ENCODE results near the gene GNS. TPM values are rescaled to one million over a fixed set of nuclear protein-coding genes. Genes with fewer than 3 reads are reported as not detected.

The GNS gene
- total and polyA plus RNA-seq, 2 of the 13 experiments (the other 11 are each of a cell fraction or from before 2014, with no cell fraction given), result 49.8 to 51.0 TPM

DNA sequence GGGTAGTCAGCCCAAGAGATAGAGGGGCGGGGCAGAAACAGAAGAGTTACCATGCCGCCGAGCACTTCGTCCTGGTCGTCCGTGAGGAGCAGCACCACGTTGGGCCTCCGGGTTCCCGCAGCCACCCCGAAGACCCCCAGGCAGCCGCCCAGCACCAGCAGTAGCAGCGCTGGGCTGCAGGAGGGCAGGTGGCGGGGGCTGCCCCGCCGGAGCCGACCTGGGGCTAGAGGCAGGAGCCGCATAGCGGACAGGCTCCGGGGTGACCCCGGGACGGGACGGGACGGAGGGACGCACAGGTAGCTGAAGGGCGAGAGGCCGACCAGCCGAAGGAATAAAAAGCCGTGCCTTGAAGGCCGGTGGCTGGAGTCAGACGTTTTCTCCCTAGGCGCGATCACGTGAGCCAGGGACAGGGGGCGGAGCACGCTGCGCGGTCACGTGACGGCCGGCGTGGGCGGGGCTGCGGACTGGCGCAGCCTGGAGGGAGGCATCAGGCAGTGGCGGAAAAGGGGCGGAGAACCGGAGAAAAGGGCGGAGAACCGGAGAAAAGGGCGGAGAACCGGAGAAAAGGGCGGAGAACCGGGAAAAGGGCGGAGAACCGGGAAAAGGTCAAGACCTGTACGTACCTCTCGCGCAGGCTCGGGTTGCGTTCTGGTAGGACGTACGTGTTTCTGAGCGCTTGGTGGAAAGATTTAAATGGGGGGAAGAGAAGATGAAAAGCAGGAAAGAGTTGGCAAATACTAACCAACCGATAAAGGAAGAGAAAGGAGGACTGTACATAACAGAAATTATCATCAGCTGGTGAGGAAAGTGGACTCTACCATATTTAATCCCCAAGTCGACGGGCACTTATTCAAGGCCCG is at the start of gene GNS (continued):
- TF ChIP-seq NONO (IDR thresholded peaks at IDR 0.05), result no peak
- TF ChIP-seq NONO (CRISPR knock-in tag; conservative IDR thresholded peaks at IDR 0.05), result peak; percentile 69
- TF ChIP-seq EP300 (IDR thresholded peaks at IDR 0.05; ENCODE audit: low read depth in 2 of 2, low read length in 2 of 2), result 0 out of 4 replicates have a peak, but pooled peaks of 1 of the 2 experiments have one; percentile 10
- no peak for TF ChIP-seq EP300 (CRISPR knock-in tag; IDR thresholded peaks at IDR 0.05; ENCODE audit: borderline replicate concordance)
- TF ChIP-seq JUND (CRISPR knock-in tag; IDR thresholded peaks at IDR 0.05), result no peak
- TF ChIP-seq CBX5 (CRISPR knock-in tag; IDR thresholded peaks at IDR 0.05; ENCODE audit: borderline replicate concordance), result no peak
- TF ChIP-seq POLR2AphosphoS5 (IDR thresholded peaks at IDR 0.05; ENCODE audit: low read depth, low read length), result peak; percentile 73
- TF ChIP-seq TOE1 (CRISPR knock-in tag; IDR thresholded peaks at IDR 0.05), result no peak
- TF ChIP-seq AHR (CRISPR knock-in tag; IDR thresholded peaks at IDR 0.05), result peak; percentile 81; the same call in 1 of the 2 replicates
- TF ChIP-seq ZNF639 (CRISPR knock-in tag; conservative IDR thresholded peaks at IDR 0.05), result peak; percentile 100
- 0 out of 2 replicates have a peak, but pooled peaks have one; percentile 60 for TF ChIP-seq TP53 (CRISPR knock-in tag; conservative IDR thresholded peaks at IDR 0.05)
- TF ChIP-seq MATR3 (CRISPR knock-in tag; IDR thresholded peaks at IDR 0.05), result no peak
- no peak for TF ChIP-seq PAF1 (CRISPR knock-in tag; IDR thresholded peaks at IDR 0.05)
- TF ChIP-seq, protein P1, sequence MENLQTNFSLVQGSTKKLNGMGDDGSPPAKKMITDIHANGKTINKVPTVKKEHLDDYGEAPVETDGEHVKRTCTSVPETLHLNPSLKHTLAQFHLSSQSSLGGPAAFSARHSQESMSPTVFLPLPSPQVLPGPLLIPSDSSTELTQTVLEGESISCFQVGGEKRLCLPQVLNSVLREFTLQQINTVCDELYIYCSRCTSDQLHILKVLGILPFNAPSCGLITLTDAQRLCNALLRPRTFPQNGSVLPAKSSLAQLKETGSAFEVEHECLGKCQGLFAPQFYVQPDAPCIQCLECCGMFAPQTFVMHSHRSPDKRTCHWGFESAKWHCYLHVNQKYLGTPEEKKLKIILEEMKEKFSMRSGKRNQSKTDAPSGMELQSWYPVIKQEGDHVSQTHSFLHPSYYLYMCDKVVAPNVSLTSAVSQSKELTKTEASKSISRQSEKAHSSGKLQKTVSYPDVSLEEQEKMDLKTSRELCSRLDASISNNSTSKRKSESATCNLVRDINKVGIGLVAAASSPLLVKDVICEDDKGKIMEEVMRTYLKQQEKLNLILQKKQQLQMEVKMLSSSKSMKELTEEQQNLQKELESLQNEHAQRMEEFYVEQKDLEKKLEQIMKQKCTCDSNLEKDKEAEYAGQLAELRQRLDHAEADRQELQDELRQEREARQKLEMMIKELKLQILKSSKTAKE (CRISPR knock-in tag; IDR thresholded peaks at IDR 0.05; ENCODE audit: borderline replicate concordance), result 0 out of 2 replicates have a peak, but pooled peaks have one; percentile 13
- TF ChIP-seq ZNF101 (CRISPR knock-in tag; IDR thresholded peaks at IDR 0.05; ENCODE audit: borderline replicate concordance, low read depth), result no peak
- TF ChIP-seq, protein P2, sequence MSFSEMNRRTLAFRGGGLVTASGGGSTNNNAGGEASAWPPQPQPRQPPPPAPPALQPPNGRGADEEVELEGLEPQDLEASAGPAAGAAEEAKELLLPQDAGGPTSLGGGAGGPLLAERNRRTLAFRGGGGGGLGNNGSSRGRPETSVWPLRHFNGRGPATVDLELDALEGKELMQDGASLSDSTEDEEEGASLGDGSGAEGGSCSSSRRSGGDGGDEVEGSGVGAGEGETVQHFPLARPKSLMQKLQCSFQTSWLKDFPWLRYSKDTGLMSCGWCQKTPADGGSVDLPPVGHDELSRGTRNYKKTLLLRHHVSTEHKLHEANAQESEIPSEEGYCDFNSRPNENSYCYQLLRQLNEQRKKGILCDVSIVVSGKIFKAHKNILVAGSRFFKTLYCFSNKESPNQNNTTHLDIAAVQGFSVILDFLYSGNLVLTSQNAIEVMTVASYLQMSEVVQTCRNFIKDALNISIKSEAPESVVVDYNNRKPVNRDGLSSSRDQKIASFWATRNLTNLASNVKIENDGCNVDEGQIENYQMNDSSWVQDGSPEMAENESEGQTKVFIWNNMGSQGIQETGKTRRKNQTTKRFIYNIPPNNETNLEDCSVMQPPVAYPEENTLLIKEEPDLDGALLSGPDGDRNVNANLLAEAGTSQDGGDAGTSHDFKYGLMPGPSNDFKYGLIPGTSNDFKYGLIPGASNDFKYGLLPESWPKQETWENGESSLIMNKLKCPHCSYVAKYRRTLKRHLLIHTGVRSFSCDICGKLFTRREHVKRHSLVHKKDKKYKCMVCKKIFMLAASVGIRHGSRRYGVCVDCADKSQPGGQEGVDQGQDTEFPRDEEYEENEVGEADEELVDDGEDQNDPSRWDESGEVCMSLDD (CRISPR knock-in tag; IDR thresholded peaks at IDR 0.05; ENCODE audit: borderline replicate concordance), result no peak
- no peak for TF ChIP-seq ZNF703 (CRISPR knock-in tag; IDR thresholded peaks at IDR 0.05; ENCODE audit: borderline replicate concordance)
- peak; percentile 48 for TF ChIP-seq DMAP1 (CRISPR knock-in tag; IDR thresholded peaks at IDR 0.05)
- TF ChIP-seq, protein P3, sequence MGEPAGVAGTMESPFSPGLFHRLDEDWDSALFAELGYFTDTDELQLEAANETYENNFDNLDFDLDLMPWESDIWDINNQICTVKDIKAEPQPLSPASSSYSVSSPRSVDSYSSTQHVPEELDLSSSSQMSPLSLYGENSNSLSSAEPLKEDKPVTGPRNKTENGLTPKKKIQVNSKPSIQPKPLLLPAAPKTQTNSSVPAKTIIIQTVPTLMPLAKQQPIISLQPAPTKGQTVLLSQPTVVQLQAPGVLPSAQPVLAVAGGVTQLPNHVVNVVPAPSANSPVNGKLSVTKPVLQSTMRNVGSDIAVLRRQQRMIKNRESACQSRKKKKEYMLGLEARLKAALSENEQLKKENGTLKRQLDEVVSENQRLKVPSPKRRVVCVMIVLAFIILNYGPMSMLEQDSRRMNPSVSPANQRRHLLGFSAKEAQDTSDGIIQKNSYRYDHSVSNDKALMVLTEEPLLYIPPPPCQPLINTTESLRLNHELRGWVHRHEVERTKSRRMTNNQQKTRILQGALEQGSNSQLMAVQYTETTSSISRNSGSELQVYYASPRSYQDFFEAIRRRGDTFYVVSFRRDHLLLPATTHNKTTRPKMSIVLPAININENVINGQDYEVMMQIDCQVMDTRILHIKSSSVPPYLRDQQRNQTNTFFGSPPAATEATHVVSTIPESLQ (CRISPR knock-in tag; conservative IDR thresholded peaks at IDR 0.05), result no peak
- TF ChIP-seq, protein P4, sequence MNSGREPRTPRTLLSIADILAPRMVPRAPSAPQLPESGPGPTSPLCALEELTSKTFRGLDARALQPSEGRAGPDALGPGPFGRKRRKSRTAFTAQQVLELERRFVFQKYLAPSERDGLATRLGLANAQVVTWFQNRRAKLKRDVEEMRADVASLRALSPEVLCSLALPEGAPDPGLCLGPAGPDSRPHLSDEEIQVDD (CRISPR knock-in tag; IDR thresholded peaks at IDR 0.05; ENCODE audit: borderline replicate concordance), result no peak
- no peak; the same call in 1 of the 2 replicates for TF ChIP-seq MAFF (IDR thresholded peaks at IDR 0.05; ENCODE audit: low read depth, low read length)

Measured in HepG2 (cell line).